Activated T-cell treated with anti-CD3 and anti-CD28 coated beads for 4 hours (primary cell): ENCODE results near the gene GABRB1.
A peak's percentile ranks its signal among the peaks of the same experiment; 100 is the strongest.

Source experiments
- DNase-seq: peaks from one replicate; pipeline ENCODE4 v3.0.0-alpha.2; 2020

The GABRB1 gene

DNA sequence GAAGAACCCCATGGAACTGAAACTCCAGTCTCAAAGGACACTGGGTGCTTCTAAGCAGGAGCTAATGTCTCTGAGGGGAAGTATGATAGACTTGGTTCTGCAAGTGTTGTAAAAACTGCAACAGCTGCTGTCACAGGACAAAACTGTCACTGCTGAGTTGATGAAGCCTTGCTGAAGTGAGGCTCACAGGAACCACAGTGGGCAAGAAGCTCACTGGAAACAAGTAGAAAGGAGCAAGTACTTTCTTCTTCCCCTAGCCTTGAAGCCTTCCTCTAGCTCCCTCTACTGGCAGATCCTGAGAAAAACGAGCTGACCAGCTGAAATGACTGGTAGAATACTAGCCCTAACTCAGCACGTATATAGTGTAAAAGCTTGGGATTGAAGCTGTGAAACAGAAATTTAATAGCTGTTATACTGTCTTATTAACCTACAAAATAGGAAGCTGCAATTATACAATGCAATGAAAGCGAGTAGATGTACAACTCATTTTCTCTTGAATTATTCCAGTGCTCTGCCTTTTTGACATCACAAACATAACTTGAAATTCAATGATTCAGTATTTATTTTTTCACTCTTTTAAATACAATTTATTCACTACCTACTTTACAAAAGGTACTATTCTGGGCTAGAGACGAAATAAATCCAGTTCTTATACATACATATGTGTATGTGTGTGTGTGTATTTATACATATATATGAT, 91.4 kb downstream of the GABRB1 start:
- DNase-seq: peak; percentile 3

DNA sequence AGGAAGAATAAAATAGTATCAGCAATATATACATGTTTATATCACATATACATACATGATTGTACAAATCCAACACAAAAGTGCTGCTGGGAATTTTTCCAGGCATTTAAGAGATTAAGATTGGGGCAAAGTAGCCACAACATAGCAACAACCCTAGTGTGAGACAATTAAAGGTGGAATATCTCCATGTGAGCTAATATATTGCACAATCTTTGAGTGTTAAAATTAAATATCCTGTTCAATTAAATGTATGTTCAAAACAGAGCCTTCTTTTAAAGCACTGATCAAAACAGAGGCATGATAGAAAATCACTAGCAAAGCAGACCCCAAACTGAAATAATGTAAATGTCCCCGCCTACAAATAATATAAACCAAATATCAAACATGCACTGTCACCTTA, 97.6 kb downstream of the GABRB1 start:
- DNase-seq: no peak

DNA sequence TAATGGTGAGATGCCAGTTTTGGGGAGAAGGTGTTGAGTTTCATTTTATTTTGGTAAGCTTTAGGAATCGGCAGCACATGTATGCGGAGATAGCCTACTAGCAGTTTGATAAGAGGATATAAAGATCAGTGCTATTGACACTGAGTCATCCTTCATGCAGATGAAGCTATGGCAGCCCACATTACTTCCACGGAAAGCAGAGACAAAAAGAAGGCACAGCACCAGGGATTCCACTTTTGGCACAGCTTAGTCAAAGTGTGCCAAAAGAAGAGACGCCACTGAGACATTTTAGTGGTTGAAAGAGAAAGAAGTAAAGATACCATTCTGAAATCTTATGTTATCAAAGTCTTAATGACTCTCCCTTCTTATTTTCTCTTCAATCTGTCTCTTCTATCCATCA, 103.8 kb downstream of the GABRB1 start:
- no peak for DNase-seq

DNA sequence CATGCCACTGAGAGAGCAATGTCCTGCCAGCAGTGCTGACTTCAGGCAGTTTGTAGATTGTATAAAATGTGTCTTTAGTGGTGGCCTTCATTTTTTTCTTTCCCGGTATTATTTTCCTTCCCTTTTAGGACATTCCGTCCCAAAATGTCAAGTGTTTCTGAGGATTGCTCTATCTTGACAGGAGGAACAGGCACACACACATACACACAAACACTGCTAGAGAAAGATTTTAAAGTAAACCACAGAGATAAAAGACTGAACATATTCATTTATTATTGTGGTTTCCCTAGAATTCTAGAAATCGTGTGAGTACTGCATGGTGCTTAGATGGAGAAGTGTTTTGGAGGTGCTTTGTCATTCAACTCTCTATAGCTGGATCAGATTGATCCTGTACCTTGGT, 111.9 kb downstream of the GABRB1 start:
- no peak for DNase-seq

DNA sequence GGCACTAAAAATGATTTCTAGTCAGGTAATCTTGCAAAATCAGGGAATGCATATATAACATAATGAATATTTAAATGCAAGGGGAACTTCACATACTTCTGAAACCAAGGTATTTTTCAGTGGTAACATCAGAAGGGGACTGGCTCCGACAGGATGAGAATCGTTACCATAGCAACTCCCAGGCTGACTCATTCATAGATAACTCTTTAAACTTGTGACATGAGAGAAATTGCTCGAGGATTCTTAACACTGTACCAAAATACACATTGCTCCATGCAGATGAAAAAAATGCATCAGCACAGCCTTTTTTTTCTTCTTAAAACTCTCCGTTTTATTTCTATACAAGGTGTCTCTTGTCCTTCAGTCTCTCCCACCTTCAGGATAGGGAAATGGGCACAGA, 114.3 kb downstream of the GABRB1 start:
- no peak for DNase-seq

- no peak for DNase-seq
These were observed 123.5 kb downstream of the GABRB1 start for GRCh38 chr4:47154816-47155370.

DNA sequence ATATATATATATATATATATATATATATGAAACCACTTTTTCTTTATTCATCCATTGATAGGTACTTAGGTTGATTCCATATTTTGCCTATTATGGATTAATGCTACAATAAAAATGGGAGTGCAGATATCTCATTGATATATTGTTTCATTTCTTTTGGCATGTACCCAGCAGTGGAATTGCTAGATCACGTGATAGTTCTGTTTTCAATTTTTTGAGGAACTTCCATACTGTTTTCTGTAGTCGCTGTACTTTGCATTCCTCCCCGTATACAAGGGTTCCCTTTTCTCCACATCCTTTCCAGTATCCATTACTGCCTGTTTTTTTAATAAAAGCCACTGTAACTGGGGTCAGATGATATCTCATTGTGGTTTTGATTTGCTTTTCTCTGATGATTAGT, 124.6 kb downstream of the GABRB1 start:
- no peak for DNase-seq

- no peak for DNase-seq
These were observed 128.7 kb downstream of the GABRB1 start for GRCh38 chr4:47160095-47160494.

GRCh38 chr4:47167081-47168035, 136.0 kb downstream of the GABRB1 start:
- DNase-seq: no peak

DNA sequence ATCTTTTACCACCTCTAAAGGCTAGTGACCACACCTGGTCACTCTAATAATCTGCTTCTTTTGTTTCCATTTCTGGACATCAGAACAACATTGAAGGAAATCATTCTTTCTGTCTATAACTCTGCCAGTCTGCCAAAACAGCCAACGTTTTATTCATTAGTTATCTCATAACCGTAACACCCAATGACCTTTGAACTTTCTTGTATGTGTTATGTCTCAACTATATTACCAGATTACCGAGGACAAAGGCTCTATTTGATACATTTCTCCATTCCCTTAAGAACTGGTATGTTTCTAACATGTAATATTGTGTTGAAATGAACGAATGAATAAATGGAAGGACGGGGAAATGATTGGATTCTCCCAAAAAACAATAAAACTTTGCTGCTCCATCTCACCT, 152.7 kb downstream of the GABRB1 start:
- DNase-seq: no peak

DNA sequence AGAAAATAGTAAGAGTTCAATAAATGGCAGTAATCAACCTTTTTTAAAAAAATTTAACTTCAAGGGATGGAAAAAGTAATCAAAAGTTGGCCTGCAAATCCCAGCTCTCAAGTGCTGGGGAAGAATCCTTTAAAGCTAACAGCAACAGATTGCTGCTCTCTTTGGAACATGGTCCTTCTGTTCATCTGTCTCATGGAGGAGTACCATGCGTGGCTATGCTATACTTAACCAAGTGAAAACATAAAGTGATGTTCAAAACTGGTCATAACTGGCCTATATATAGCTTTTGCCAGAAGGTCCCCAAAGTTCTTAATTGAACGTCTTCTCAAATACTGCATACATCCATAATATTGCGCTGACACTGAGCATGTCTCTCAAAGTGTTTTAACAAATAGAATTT, 154.4 kb downstream of the GABRB1 start:
- DNase-seq: no peak

DNA sequence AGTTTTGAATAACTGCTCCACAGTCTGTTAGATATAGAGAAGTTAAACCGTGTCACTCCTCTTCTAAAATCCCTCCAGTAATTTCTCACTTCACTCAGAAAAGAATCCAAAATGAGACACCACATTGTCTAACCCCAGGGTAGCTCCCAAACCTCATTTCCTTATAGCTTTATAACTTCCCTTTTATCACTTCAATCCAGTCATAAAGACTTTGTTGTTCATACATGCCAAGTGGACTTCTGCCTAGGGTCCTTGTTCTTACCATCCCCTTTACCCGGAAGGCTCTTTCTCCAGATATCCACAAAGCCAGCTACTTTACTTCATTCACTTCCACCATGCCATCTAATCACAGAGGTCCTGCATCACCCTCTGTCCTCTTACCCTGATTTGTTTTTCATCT, 156.2 kb downstream of the GABRB1 start:
- DNase-seq: no peak

- DNase-seq: no peak
These were observed 161.8 kb downstream of the GABRB1 start for GRCh38 chr4:47193179-47193578.

- no peak for DNase-seq
These were observed 162.8 kb downstream of the GABRB1 start for GRCh38 chr4:47194036-47194737.

- no peak for DNase-seq
These were observed 164.3 kb downstream of the GABRB1 start for GRCh38 chr4:47195706-47196105.

DNA sequence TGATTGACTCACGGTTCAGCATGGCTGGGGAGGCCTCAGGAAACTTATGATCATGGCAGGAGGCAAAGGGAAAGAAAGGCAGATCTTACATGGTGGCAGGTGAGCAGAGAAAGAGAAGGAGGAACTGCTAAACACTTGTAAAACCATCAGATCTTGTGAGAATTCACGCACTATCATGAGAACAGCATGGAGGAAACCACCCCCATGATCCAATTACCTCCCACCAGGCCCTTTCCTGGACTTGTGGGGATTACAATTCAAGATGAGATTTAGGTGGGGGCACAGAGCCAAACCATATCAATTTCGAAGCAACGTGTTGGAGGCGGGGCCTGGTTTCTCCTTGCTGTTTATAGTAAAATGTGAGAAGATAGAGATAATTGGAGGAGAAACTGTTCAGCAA, 167.4 kb downstream of the GABRB1 start:
- no peak for DNase-seq

GRCh38 chr4:47203593-47203992, 172.2 kb downstream of the GABRB1 start:
- DNase-seq: no peak

GRCh38 chr4:47207555-47207954, 176.2 kb downstream of the GABRB1 start:
- DNase-seq: no peak

GRCh38 chr4:47209833-47210232, 178.5 kb downstream of the GABRB1 start:
- DNase-seq: no peak

- DNase-seq: no peak
These were observed 179.5 kb downstream of the GABRB1 start for GRCh38 chr4:47210828-47211227.

- no peak for DNase-seq
These were observed 181.7 kb downstream of the GABRB1 start for GRCh38 chr4:47213106-47213505.

DNA sequence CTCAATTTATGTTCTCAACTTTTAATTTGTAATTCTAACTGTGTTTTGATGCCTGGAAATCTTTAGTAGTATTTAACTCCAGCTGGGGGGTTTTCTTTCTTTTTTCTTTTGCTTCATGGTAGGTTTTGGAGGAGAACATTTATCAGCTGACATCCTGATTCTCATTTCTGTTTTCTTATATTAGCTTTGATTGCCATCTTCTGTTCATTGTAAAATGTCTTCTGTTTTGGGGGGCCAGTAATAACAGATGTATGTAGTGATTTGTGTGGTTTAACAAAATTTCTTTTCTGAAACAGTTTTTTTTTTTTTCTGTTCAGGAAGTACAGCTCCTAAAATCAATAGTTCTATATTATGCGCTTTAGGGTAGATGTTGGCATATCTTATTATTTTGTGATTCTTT, 182.2 kb downstream of the GABRB1 start:
- no peak for DNase-seq

GRCh38 chr4:47213971-47214370, 182.6 kb downstream of the GABRB1 start:
- no peak for DNase-seq
